Activated CD8-positive, alpha-beta memory T cell treated with anti-CD3 and anti-CD28 coated beads, Interleukin-2, amount 50 U/mL, for 24 hours (primary cell): ENCODE data around the gene BMP2K.
"Not testable (repeated sequence)": the region's sequence is repeated elsewhere in the genome, so short reads cannot be mapped to it uniquely, and the experiment has no call there.

Source experiments
- DNase-seq: peaks from one replicate; pipeline ENCODE4 v3.0.0-alpha.2; 2020; ENCODE audit errors: extremely low read depth

The BMP2K gene

DNA sequence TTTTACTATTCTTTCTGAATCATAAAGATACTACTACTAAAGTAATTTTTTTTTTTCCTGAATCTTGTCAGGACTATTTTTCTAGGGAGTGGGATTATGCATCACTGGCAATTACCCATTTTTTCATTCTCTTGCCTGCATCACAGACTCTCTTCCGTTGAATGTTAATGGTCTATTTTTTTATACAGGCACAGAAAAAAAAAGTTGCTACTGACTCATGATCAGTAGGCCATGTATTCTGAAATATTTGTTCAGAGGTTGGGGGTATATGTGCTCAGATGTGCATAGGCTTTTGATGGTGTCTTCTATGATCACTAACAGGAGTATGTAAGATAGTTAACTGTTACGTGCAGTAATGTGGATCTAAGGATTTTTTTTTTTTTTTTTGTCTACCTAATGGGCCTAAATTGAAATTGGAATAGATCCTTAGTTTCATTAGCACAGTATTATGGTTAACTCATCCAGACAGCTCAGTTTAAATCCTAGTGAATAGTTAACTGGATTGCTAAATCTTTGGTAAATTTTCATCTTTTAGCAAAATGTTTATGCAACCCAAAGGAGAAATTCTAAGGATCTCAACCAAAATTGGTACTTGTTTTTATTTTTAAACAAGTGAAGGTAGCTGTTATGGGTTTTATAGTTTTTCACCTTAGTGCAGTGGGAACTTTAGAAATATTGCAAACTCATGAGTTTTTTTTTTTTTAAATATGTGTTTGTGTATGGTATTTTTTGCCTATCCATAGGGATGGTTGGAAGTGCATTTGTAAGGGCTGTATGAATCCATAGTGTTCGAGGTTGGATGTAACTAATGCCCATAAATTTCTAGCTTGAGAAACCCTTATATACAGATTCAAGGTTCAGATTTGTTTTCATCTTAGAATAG, 12.1 kb downstream of the BMP2K start:
- DNase-seq: no peak

DNA sequence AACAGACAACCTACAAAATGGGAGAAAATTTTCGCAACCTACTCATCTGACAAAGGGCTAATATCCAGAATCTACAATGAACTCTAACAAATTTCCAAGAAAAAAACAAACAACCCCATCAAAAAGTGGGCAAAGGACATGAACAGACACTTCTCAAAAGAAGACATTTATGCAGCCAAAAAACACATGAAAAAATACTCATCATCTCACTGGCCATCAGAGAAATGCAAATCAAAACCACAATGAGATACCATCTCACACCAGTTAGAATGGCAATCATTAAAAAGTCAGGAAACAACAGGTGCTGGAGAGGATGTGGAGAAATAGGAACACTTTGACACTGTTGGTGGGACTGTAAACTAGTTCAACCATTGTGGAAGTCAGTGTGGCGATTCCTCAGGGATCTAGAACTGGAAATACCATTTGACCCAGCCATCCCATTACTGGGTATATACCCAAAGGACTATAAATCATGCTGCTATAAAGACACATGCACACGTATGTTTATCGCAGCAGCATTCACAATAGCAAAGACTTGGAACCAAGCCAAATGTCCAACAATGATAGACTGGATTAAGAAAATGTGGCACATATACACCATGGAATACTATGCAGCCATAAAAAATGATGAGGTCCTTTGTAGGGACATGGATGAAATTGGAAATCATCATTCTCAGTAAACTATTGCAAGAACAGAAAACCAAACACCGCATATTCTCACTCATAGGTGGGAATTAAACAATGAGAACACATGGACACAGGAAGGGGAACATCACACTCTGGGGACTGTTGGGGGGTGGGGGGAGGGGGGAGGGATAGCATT, 19.7 kb downstream of the BMP2K start:
- DNase-seq: not testable (repeated sequence)

DNA sequence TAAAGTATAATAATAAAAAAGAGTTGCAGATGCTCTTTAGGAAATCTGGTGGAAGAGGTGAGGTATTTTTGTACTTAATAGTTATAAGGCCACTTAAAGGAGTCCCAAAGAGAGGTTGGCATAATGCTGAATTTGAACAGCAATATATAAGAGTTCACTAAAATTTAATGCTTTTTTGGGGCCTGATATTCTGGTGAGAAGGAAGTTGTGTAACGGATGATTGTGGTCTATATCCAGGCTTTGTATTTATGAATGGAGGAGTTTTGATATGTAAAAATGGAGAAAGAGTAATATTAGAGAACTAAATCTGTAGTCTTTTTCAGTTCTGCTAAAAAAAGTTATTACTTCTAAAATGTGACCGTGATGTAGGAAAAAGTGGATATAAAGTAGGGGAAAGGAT, 20.4 kb downstream of the BMP2K start:
- no peak for DNase-seq

DNA sequence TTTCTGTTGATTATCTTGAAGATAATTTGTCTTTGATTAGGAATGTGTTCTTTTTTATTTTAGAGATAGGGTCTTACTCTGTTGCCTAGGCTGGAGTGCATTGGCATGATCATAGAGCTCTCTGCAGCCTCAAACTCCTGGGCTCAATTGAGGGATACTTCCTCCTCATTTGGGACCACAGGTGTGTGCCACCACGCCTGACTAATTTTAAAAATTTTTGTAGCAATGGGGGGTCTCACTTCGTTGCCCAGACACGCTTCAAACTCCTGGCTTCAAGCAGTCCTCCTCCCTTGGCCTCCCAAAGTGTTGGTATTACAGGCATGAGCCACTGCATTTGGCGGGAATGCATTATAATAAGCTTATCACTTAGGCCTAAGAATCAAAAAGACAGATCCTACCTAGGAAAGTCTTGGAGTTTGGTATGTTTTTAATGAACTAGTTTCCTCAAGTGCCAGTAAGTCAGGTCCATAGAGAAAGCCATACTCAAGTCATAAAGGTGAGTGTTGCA, 21.7 kb downstream of the BMP2K start:
- no peak for DNase-seq

DNA sequence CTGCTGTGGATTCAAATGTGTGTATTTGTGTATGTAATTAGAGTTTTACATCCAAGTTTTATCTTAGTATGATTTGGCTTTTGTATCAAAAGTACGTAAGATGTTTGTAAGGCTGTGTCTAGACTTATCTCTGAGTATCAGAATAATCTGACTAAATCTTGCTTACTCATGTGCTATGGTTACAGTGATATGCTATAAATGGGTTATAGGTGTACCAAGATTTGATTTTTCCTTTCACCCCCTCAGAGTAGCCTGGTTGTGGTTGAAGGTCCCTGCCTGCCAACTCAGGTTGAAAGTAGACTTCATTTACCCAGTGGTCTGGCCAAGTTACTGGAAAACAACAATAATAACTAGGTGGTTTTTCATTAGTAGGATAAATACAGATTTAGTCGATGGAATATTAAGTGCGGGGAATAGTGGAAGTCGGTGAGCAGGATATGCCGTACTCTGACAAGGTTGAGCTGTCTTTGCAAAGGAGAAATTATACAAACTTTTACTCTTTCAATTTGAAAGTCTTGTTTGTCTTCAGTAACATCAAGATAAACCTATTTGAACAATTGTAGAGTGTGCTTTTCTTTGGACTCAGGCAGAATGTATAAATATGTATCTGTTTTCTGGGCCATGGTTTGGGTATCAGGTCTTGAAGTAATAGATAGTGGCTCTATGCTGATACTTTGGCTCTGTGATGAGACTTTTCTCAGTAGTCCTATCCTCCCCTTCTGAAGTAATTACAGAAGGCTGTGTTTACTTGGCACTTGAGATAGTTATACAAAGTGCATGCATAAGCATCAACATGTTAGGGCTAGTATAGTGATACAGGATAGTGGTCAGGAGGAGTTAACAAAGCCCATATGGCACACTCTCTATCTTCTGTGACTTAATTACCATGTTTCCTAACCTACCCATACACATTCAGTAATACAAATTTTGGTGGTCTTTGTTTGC, 23.7 kb downstream of the BMP2K start:
- no peak for DNase-seq

DNA sequence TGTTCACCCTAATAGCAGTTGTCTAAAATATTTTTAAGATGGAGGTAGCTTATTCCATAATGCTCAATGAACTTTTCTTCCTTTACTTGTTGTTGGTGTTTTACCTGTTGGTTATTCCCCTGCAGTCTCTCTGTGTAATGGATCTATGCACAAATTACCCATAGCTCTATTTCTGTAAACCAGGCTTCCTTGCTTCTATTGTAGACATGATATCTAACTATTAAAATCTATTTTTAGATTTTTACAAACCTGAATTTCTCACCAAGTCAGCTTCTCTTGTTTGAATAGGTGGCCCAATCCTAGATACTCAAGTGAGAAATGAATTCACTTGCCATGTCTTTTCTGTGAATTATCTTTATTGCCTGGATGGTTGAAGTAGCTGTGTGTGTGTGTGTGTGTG, 24.8 kb downstream of the BMP2K start:
- no peak for DNase-seq

DNA sequence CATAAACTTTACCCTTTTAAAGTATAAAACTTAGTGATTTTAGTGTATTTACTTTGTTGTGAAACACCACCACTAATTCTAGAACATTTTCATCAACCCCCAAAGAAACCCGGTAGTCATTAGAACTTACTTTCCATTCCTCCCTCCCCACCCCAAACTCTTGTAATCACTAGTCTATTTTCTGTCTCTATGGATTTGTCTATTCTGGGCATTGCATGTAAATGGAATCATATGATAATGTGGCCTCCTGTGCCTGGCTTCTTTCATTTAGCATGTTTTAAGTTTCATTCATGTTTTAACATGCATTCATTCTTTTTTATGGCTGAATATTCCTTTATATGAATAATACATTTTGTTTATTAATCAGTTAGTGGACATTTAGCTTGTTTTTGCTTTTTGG, 27.8 kb downstream of the BMP2K start:
- no peak for DNase-seq

DNA sequence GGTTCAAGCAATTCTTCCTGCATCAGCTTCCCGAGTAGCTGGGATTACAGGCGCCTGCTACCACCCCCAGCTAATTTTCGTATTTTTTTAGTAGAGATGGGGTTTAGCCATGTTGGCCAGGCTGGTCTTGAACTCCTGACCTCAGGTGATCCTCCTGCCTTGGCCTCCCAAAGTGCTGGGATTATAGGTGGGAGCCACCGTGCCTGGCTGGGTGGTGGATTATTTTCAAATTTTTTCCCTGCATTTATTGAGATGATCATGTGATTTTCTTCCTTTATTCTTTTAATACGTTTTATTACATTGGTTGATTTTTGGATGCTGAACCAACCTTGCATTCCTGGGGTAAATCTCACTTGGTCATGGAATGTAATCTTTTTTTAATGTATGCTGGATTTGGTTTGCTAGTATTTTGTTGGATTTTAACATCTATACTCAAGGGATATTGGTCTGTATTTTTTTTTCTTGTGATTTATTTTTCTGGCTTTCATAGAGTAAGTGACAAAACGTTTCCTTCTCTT, 30.9 kb downstream of the BMP2K start:
- DNase-seq: no peak

DNA sequence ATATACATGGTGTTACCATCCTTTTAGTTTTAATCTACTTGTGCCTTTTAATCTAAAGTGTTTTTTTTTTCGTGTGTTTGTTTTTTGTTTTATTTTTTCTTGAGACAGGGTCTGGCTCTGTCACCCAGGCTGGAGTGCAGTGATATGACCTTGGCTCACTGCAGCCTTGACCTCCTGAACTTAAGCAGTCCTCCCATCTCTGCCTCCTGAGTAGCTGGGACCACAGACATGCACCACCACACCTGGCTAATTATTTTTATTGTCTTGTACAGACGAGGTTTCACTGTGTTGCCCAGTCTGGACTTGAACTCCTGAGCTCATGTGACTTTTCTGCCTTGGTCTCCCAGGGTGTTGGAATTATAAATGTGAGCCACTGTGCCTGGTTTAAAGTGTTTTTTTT, 33.1 kb downstream of the BMP2K start:
- DNase-seq: no peak

DNA sequence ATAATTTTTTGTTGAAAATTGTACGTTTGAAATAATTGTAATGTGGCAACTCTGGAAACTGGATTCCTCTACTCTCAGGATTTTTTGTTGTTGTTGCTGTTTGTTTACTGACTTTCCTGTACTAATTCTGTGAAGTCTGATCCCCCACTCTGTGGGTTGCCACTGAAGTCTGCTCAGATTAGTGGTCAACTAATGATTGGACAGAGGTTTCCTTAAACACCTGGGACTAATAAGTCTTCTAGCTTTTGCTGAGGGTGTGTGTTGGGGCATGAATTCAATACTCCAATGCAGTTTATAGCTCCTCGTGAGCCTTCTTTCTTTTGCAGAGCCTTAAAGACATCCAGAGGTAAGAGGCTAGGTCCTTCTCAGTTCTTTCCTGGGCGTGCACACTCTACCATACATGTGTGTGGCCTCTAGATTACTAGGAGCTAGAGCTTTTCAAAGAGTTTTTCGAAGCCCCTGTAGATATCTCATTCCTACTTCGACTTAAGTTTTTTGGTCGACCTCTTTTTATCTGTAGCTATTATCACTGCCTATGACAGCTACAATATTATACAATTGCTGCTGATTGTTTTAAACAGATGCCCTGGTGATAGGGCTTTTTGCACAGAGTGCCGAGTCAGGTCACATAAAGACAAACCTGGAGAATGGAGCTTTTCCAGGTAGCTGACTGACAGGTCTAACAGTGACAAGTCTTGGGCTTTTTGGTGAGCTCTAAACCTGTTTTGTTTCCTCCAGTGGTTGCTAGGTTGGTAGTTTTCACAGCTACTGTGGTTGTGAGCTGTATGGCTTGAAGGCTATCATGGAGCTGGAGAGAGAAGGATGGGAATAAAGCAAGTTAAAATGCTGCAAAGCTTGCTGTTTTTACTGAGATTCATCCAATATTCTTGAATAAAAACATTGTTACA, 34.0 kb downstream of the BMP2K start:
- no peak for DNase-seq

DNA sequence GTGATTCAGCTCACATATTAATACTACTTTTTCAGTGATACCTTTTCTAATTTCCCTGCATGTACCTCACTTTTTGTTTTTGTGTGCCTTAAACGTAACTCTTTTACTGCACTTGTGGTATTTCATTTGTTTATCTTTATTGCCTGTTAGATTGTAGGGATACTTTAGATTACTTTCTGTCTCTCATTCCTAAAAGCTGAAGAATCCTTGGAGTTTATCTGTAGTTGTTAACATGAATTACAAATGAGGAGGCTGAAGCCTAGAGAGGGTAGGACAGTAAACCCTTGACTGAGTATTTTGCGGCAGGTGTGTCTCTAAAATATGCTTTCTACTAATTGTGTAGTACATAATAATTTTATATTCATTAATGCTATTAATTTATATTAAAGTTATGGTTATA, 34.9 kb downstream of the BMP2K start:
- DNase-seq: no peak

DNA sequence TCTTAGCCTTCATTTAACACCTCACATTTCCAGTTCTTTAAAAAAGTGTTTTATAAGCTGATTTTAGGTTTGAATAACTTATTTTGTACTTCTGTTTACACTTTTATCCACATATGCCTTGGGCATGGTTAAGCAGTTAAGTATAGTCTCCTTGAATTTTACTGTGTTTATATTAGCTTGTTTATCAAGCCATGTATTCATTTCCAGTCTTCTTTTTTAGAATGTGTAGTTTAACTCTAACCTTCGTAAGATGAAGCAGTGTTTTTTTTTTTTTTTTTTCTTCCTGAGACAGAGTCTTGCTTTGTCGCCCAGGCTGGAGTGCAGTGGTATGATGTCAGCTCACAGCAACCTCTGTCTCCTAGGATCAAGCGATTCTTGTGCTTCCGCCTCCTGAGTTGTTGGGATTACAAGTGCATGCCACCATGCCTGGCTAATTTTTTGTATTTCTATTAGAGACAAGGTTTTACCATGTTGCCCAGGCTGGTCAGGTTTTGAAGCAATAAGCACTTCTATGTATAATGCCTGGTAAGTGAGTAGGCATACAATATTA, 42.5 kb downstream of the BMP2K start:
- DNase-seq: no peak

DNA sequence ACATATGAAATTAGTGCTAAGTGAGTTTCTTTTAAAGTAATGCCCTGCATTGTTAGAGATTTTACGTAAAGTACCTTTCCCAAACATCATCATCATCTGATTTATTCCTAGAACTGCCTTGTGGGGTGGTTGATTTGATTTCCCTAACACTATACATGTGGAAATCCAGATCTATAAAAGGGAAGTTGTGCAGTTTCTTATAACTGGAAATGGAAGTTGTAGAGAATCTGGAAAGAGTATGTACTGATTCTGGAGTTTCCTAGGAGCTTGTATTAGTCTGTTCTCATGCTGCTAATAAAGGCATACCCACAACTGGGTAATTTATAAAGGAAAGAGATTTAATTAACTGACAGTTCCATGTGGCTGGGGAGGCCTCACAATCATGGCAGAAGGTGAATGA, 47.9 kb downstream of the BMP2K start:
- no peak for DNase-seq

DNA sequence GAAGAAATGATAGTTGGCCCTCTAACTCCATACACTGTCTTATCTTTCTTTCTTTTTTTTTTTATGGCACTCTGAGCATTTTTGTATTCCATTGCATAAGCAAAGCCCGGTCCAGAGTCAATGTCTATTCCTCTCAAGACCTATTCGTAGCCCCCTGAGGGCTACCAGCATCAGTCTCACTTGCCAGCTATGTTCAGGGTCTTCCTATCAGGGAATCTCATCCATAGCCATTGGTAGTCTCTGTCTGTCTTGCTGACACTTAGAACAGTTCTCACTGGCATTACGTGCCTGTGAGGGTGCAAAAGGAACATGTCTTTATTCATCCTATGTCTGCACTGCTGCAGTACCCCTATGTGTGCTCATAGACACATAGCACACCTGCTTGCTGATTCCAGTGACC, 51.0 kb downstream of the BMP2K start:
- no peak for DNase-seq

DNA sequence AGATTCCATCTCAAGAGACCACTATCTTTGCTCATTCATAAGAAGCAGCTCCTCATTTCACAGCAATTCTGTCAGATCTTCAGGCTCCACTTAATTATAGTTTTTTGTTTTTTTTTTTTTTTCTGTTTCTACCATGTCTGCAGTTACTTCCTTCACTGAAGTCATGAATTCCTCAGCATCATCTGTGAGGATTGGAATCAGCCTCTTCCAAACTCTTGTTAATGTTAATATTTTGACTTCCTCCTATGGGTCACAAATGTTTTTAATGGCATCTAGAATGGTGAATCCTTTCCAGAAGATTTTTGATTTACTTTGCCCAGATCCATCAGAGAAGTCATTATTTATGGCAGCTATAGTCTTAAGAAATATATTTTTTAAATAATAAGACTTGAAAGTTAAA, 53.1 kb downstream of the BMP2K start:
- no peak for DNase-seq

DNA sequence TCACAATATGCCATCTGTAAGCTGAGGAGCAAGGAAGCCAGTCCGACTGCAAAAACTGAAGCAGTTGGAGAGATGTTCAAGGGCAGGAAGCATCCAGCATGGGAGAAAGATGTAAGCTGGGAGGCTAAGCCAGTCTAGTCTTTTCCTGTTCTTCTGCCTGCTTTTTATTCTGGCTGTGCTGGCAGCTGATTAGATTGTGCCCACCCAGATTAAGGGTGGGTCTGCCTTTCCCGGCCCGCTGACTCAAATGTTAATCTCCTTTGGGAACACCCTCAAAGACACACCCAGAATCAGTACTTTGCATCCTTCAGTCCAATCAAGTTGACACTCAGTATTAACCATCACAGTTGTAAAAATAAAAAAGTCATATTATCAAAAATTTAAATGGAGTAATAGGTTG, 63.5 kb downstream of the BMP2K start:
- not testable (repeated sequence) for DNase-seq

DNA sequence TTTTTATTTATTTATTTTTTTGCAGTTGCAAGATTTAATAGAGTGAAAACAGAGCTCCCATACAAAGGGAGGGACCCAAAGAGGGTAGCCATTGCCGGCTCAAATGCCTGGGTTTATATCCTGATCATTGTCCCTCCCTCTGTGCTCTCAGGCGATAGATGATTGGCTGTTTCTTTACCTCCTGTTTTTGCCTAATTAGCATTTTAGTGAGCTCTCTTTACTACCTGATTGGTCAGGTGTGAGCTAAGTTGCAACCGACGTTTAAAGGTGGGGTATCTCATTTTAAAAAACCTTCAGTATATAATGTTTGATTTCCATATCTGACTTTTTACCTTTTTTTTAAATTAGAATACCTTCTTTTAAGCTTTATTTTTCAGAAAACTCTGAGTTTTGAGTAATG, 64.1 kb downstream of the BMP2K start:
- not testable (repeated sequence) for DNase-seq

DNA sequence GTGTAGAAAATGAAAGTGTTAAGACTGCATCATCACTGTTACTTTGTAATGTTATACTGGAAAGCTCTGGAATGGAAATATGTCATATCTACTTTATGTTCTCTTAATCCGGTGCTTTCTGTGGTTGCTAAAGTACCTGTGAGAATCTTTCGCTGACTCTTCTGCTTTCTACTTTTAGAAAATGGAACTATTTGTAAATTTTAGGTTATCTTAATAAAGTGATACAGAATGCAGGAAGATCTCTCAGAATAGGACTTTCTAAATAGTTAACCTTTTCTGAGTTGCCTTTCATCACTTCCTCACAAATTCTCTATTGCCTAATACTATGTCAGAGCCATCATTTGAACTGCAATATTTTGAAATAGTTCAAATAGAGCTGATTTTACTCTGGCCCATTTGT, 69.3 kb downstream of the BMP2K start:
- DNase-seq: no peak

DNA sequence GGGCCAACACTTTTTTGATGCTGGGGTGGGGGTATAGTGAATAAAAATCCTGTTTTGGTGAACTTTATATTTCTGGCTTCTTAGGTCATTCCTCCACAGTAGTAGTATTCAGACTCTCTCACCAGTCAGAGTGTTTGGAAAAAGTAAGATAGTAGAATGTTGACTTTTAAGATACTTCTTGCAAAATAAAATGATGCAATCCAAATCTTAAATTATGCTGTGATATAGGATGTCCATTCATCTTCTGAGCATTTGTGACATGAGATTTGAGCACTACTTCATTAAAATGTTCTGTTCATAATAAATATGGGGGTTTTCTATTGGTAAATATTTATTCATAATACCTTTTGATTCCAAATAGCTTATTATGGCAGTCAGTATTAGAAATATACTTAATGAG, 70.1 kb downstream of the BMP2K start:
- DNase-seq: no peak

DNA sequence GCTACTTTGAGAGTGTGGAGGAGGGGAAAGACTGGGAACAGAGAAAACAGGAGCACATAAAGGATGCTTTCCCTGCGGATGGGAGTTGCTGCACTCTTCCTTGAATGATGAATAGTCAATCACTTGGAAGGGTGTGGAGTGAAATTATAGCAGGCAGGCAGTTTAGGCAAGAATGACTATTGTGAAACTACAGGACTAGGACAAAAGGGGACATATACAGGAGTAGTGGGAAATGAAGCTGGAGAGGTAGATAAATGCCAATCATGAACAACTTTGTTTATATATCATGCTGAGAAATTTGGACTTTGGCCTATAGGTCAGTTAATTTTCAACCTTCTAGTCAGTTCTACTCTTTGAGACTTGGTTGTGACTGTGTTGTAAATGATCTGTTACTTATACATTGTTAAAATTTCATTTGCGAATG, 86.2 kb downstream of the BMP2K start:
- no peak for DNase-seq
